HG02870 (cell line): ENCODE results near the gene RARS1.
"Not testable (repeated sequence)": the region's sequence is repeated elsewhere in the genome, so short reads cannot be mapped to it uniquely, and the experiment has no call there.

ENCODE experiments used
- ATAC-seq: cut with Tn5 transposase; IDR thresholded peaks from one replicate; pipeline ENCODE4 v1.9.1; 2021; ENCODE audit warnings: mild to moderate bottlenecking, moderate library complexity; ENCODE audit not compliant: unreplicated experiment

RARS1 gene

DNA sequence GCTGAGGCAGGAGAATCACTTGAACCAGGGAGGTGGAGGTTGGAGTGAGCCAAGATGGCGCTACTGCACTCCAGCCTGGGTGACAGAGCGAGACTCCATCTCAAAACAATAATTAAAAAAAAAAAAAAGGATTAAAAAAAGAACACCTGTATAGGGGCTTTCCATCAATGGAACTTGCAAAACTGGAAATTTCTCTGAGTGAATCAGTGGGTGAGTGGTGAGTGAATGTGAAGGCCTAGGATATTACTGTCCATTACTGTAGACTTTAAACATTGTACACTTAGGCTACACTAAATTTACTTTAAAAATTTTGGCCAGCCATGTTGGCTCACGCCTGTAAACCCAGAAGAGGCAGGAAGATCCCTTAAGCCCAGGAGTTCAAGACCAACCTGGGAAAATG, 5.7 kb upstream of the RARS1 start:
- no peak for ATAC-seq

DNA sequence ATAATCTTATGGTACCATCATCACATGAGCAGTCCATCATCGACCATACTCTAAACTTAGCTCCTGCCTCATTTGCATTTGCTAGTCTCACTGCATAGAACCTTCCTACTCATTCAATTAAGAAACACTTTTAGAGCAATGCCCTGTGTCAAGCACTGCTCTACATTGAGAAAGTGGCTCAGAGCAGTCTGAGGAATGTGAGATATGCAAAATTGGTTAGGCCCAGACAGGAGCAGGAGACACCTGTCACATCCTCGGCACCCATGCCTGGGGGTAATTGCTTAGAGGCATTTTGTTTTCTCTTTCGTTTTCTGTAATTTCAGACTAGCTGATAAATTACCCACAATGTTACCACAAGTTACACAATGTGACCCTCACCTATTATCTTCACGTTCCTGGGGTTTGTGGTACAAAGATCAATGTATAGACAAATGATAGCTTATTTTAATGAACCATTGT, 4.9 kb upstream of the RARS1 start:
- ATAC-seq = peak; percentile 96

DNA sequence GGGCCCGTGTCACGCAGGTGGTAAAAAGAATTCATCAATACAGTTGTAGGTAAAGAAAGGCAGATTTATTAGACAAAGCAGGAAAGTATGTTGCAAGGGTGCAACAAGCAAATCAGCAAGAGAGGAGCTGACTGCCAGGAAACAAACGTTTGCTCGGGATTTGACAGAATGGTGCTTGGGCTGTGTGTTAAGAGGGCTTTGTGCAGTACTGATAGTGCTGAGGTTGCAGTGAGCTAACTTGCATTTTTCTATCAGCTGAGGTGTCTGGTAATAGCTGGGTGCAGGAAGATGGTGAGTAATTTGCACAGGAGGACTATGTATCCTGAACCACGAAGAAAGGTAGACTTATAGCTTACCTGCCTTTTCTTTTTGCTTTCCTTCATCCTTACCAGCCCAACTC, 3.9 kb upstream of the RARS1 start:
- no peak for ATAC-seq

DNA sequence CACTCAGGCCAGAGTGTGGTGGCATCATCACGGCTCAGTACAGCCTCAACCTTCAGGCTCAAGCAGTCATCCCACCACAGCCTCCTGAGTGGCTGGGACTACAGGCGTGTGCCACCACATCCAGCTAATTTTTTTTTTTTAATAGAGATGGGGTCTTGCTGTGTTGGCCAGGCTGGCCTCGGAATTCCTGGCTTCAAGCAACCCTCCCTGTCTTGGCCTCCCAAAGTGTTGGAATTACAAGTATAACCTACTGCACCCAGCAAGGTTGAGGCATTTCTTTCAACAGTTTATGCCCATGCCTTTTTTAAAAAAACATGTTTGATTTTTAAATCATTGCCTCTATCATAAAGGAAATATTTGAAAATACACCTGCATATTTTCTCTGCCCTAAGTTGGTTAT, 2.8 kb downstream of the RARS1 start:
- ATAC-seq = no peak

DNA sequence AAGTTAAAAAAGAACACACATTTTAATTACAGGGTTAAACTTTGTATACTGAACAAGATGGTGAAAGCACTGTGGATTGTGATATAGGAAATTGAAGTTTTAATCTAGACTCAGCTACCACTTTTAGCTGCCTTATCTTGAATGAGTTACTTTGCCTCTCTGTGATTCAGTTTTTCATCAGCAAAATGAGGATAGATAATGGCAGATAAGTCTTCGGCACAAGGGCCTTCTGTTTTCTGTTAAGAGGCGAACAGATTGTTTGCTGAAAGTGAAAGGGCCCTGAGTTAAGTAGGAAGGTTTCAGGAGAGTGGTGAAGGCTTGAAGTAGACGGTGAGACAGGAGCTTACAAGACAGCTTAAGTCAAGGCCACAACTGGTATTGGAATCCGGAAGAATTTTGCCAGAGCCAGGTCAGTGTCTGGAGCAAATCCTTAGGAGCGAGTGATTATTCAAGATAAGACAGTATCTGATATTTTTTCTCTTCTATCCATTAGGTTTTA, 7.8 kb downstream of the RARS1 start:
- no peak for ATAC-seq

DNA sequence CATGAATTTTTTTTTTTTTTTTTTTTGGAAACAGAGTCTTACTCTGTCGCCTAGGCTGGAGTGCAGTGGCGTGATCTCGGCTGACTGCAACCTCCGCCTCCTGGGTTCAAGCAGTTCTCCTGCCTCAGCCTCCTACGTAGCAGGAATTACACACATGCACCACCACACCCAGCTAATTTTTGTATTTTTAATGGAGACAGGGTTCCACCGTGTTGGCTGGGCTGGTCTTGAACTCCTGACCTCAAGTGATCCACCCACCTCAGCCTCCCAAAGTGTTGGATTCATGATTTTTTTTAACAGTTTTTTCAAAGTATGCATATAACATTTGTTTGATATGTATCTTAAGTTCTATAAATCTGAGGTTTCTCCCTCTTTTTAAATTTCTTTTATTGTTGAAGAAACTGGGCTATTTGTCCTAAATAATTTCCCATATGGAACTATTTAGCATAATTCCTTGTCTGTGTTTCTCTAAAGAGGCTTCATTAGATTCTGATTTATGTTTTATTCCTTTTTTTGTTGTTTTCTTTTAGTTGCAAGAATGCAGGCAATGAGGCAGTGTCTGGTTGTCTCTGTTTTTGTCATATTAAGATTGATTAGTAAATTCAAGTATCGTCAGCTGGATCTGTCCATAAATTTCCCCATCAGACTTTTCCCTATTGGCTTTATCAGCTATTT, 16.4 kb downstream of the RARS1 start:
- ATAC-seq = no peak

DNA sequence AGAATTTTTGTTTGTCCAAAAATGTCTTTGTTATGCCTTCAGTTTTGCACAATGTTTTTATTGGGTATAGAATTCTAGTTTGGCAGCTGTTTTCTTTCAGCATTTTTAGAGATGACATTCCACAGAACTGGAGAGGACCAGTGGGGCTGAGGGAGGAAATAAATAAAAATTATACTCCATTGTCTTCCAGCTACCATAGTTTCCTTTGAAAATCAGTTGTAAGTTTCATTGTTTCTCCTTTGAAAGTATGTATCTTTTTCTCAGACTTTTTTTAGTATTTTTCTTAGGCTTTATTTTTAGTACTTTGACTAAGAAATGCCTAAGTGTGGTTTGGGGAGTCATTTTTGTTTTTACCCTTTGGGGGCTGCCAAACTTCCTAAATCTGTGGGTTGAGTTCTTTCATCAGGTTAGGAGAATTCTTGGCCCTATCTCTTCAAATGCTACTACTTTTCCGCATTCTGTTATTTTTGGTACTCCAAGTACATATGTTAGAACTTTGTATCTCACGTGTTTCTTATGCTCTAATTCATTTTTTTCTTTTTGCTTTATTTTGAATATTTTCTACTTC, 27.7 kb downstream of the RARS1 start:
- ATAC-seq = no peak

DNA sequence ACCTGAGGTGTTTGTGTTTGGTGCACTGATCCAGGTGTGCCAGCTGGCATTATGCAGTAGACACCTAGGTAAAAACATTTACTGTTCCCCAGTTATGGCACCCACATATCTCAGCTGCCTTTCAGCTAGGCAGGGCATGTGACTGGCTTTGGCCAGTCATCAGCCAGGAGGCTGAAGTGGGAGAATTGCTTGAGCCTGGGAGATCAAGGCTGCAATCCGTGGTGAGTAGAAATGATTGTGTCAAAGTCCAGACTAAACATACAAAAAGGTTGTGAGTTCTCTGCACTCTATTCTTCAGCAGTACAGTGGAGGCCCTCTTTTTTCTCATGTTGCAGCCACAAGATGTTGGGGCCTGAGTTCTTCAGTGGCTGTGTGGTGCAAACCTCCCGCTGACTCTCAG, 39.6 kb downstream of the RARS1 start:
- no peak for ATAC-seq

DNA sequence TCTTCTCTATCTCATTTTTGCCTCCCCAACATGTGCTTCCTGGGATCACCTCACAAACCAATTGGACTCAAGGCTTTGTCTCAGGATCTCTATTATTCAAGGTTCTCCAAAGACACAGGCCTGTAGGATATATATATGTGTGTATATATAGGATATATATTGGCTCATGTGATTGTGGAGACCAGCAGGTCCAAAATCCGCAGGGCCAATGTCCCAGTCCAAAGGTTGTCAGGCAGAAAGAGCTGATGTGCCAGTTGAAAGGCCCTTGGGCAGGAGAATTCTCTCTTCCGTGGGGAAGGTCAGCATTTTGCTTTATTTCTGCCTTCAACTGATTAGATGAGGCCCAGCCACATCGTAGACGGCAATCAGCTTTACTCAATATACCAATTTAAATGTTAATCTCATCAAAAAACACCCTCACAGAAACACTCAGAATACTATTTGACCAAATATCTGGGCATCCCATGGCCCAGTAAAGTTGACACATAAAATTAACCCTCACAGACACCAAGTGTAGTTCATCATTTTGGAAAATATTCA, 41.6 kb downstream of the RARS1 start:
- no peak for ATAC-seq

DNA sequence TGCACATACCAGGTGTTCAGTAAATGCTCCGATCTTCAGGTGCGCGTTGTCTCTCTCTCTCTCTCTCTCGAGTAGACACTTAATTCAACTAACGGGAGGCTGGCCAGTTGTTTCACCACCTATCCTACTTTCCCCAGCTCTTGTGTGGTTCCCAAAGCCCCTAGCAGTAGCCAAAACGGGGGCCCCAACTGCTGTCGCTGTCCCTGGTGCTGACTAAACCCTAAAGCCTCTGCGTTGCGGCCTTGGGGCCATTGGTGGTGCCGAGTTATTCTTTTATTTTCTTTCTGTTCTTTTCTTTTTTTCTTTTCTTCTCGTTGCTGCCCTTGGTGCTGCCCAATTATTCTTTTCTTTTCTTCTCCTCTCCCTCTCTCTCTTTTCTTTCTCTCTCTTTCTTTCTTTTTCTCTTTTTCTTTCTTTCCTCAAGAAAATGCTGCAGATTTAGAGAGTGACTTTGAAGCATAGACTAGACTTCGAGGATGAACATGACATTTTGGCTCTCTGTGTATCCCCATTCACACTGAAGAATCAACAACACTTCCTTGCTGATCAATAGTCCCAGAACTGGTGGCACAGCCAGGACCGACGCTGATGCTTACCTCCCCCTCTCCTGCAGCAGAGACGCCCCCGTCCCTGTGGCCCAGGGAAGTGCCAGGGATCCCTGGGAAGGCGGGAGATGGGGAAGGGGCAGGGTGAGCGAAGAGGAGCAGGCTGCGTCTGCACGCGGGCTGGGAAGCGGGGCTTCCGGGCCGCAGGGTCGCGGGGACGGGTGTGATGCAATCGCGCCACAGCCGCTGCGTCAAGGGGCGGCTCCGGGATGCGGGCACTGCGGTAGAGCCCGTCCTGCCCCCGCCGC, 42.5 kb downstream of the RARS1 start, which contains the start of gene FBLL1:
FBLL1 (plus strand) TSS at position 785 of the 853 bp plus-strand sequence. CDS start 200 bp downstream, outside the sequence.
- no peak for ATAC-seq

DNA sequence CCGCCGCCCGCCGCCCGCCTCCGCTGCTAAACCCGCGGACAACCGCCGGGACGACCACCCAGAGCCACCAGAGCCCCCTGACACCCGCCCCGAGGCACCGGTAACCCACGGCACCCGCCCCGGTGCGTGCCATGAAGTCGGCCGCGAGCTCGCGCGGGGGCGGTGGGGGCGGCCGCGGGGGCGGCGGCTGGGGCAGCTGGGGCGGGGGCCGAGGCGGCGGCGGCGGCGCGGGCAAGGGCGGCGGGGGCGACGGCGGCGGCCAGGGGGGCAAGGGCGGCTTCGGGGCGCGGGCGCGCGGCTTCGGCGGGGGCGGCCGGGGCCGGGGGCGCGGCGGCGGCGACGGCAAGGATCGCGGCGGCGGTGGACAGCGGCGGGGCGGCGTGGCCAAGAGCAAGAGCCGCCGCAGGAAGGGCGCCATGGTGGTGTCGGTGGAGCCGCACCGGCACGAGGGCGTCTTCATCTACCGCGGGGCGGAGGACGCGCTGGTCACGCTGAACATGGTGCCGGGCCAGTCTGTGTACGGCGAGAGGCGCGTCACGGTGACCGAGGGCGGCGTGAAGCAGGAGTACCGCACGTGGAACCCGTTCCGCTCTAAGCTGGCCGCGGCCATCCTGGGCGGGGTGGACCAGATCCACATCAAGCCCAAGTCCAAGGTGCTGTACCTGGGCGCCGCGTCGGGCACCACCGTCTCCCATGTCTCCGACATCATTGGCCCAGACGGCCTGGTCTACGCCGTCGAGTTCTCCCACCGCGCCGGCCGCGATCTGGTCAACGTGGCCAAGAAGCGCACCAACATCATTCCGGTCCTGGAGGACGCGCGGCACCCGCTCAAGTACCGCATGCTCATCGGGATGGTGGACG, 43.3 kb downstream of the RARS1 start:
- no peak for ATAC-seq

DNA sequence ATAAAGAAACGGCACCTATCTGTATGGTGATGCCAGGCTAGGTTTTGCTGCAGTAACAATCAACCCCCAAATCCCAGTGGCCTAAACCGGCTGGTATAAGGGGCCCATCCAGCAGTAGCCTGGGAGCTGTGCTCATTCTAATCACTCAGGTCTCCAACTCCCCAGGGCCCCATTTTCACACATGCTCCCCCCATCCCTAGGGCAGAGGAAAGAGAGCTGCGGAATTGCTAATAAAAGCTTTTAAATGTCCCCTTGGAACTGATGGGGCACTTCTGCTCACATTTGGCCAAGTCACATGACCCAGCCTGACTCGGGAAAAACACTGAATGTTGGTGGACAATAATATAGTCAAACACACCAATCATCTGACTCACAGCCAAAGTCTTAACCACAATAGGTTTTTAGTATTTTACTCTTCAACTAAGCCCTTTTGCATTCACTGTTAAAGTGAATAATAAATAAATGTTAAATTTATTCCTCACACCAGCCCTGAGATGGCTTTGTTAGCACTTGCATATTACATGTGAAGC, 44.4 kb downstream of the RARS1 start:
- no peak for ATAC-seq

DNA sequence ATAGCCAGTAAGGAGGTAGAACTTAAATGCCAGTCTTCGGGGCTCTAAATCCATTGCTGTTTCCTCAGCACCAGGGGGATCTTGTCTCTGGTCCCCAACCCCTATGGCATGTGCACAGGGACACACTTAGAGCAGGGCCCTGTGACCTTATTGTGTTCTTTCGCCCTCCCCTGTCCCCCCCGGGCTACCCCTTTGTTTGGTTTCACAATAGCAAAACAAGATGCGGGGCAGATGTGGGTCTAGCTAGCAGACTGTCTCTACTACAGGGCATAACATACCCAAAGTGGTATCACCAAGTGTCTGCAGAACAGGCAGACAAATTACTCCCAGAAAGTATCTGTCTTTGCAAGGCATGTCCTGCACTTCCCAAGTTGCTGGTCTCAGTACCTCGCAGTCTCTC, 44.9 kb downstream of the RARS1 start:
- no peak for ATAC-seq

DNA sequence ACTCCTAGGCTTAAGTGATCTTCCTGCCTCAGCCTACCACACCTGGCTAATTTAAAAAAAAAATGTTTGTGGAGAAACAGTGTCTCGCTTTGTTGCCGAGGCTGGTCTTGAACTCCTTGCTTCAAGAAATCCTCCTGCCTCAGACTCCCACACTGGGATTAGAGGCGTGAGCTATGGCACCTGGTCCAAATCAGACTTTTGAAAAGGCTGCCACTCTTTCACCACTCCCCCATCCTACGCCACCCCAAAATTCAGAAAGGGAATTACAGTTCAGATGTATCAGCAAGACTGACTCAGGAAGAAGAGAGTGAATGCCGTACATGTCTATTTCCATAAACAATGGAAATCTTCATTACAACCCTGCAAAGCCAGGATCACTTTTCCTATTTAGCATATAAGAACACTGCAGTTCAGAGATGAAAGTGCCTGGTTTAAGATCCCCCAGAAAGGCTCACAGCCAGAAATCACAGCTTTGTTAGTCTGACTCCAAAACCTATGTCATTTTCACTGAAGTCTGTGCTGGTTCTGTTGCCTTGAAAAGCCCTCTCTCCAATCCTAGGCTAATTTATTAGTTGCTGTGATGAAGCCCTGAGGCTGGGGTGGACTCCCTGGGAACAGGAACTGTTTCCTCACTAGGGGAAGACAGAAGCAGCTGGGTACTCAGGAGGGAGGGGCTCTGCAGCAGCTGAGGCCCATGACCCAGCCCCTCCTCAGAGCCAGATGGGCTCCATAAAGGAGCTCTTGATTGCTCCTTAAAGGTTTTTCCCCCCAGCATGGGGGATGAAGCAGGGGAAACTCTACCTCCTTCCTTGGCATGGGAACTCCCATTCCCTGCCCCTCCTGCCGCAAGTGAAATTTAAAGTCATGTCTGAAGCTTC, 46.0 kb downstream of the RARS1 start:
- no peak for ATAC-seq

DNA sequence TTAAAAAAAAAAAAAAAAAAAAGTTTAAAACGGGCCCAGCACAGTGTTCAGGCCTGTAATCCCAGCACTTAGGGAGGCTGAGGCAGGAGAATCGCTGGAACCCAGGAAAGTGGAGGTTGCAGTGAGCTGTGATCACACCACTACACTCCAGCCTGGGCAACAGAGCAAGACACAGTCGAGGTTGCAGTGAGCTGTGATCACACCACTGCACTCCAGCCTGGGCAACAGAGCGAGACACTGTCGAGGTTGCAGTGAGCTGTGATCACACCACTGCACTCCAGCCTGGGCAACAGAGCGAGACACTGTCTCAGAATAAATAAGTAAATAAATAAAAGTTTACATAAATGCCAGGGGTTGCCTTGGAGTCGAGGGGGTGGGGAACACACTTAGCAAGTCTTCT, 48.1 kb downstream of the RARS1 start:
- not testable (repeated sequence) for ATAC-seq

DNA sequence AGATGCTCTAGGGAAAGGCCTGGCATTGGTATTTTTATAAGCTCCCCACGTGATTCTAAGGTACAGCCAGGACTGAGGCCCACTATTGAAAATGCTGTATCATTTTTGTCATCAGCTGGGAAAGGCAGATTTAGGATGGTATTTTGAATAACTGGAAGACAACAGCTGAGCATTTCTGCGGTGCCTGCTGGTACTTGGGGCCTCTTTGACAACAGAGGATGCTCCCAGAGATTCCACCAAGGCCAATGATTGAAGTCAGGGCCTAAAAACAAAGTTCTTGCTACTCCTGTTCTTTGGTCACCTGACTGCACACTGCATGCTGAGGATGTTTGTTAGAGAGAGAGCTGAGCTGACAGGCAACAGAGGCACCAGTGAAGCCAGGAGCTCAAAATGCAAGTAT, 50.9 kb downstream of the RARS1 start:
- ATAC-seq = no peak

DNA sequence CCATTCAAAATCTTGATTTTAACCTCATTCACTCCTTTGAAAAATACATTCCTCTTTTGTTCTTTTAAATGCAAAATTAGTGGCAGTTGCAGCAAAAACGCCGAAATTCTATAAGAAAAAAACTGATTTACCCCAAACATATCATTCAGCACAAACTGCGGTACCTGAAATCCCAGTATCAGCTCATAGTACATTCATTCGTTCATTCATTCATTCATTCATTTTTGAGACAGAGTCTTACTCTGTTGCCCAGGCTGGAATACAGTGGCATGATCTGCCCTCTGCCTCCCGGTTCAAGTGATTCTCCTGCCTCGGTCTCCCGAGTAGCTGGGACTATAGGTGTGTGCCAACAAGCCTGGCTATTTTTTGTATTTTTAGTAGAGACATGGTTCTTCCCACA, 63.3 kb downstream of the RARS1 start:
- ATAC-seq = no peak

DNA sequence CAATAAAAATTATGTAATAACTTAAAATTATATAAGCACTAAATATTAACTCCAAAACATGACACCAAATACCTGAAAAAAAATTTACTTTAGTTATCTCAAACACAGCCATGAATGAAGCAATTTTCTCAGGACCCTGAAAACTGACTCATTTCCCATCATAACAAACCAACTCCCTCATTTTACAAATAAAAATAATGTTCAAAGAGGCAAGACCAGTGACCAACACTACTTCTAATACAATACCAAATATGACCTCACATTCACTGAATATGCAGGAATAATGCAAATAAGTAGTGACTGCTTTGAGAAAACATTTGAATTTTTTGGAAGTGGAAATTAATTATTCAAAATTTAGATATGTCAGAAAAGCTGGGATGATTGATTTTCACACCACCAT, 64.4 kb downstream of the RARS1 start:
- no peak for ATAC-seq

DNA sequence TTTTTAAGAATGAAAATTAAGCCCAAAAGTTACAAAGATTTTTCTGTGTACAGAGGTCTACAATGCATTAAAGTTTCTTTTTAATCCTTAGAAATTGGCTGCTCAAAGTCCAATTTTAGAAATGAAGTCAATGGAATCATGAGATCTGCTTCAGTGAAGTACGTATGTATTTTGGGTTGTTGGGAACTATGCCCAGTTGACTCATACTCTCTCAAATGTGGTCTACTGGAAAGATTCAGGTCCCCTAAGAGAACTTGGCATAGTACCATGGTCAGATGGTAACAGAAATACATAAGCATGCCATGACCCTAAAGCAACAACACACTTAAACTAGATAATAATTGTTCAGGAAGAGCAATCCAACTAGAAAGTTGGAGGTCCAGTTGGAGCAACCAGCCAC, 65.9 kb downstream of the RARS1 start:
- ATAC-seq = no peak
